ENCODE data around the gene SLC24A3. TPM values are rescaled to one million over a fixed set of nuclear protein-coding genes. Genes with fewer than 3 reads are reported as not detected.

SLC24A3 gene
- total and polyA plus RNA-seq, 2 experiments from 2014 or later = 0.81 to 2.5 TPM

DNA sequence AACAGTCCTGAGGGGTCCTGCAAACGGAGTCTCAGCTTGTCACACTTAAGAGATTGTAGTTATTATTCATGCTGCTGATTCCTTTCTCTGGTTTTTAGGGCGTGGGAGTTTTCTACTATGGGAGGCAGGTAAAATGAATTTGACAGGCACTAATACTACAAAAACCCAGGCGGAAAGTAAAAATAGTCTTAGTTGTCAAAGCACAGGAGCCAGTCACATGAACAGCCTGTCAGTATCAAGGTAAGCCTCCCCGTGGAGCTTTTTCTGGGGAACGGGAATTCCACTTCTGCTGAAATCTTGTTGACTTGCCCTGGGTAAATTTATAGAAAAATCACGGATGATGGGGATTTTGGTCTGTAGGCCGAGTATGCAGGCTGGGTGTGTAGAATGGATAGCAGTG, 79.8 kb downstream of the SLC24A3 start:
- Histone ChIP-seq H3K4me1 (ENCODE audit: insufficient read depth) (no peaks in the 10 kb centered on the region), H3K27ac (ENCODE audit: low read depth) (no peak overlapping the region), H3K9me2 (ENCODE audit: insufficient read depth) (peaks cover 2% of the 10 kb centered on the region; the same call in 1 of the 2 replicates), H2AFZ (no peak overlapping the region), H3K27me3 (ENCODE audit: insufficient read depth) (no peaks in the 10 kb centered on the region), H3K4me3 (no peak overlapping the region), H3K79me2 (replicated peaks; ENCODE audit: insufficient read depth) (no peaks in the 10 kb centered on the region), H3K36me3 (ENCODE audit: insufficient read depth) (no peaks in the 10 kb centered on the region), H4K20me1 (replicated peaks; ENCODE audit: insufficient read depth) (no peaks in the 10 kb centered on the region), H3K4me2 (no peak overlapping the region), H3F3A (replicated peaks; ENCODE audit: low read depth) (no peaks in the 10 kb centered on the region)
- no peaks in the 10 kb centered on the region for H3K27me3 Mint-ChIP-seq (ENCODE audit: insufficient read depth, low read depth, poor library complexity)
- DNase-seq (ENCODE audit: low spot score) (no peak), ATAC-seq (no peak)
- H3K36me3 Mint-ChIP-seq (ENCODE audit: low read depth) = no peaks in the 10 kb centered on the region; the same call in 2 of the 3 replicates
- no peaks in the 10 kb centered on the region; the same call in 2 of the 3 replicates for H3K9me3 Mint-ChIP-seq
- no peak overlapping the region for H3K27ac Mint-ChIP-seq
- TF ChIP-seq, protein P1, sequence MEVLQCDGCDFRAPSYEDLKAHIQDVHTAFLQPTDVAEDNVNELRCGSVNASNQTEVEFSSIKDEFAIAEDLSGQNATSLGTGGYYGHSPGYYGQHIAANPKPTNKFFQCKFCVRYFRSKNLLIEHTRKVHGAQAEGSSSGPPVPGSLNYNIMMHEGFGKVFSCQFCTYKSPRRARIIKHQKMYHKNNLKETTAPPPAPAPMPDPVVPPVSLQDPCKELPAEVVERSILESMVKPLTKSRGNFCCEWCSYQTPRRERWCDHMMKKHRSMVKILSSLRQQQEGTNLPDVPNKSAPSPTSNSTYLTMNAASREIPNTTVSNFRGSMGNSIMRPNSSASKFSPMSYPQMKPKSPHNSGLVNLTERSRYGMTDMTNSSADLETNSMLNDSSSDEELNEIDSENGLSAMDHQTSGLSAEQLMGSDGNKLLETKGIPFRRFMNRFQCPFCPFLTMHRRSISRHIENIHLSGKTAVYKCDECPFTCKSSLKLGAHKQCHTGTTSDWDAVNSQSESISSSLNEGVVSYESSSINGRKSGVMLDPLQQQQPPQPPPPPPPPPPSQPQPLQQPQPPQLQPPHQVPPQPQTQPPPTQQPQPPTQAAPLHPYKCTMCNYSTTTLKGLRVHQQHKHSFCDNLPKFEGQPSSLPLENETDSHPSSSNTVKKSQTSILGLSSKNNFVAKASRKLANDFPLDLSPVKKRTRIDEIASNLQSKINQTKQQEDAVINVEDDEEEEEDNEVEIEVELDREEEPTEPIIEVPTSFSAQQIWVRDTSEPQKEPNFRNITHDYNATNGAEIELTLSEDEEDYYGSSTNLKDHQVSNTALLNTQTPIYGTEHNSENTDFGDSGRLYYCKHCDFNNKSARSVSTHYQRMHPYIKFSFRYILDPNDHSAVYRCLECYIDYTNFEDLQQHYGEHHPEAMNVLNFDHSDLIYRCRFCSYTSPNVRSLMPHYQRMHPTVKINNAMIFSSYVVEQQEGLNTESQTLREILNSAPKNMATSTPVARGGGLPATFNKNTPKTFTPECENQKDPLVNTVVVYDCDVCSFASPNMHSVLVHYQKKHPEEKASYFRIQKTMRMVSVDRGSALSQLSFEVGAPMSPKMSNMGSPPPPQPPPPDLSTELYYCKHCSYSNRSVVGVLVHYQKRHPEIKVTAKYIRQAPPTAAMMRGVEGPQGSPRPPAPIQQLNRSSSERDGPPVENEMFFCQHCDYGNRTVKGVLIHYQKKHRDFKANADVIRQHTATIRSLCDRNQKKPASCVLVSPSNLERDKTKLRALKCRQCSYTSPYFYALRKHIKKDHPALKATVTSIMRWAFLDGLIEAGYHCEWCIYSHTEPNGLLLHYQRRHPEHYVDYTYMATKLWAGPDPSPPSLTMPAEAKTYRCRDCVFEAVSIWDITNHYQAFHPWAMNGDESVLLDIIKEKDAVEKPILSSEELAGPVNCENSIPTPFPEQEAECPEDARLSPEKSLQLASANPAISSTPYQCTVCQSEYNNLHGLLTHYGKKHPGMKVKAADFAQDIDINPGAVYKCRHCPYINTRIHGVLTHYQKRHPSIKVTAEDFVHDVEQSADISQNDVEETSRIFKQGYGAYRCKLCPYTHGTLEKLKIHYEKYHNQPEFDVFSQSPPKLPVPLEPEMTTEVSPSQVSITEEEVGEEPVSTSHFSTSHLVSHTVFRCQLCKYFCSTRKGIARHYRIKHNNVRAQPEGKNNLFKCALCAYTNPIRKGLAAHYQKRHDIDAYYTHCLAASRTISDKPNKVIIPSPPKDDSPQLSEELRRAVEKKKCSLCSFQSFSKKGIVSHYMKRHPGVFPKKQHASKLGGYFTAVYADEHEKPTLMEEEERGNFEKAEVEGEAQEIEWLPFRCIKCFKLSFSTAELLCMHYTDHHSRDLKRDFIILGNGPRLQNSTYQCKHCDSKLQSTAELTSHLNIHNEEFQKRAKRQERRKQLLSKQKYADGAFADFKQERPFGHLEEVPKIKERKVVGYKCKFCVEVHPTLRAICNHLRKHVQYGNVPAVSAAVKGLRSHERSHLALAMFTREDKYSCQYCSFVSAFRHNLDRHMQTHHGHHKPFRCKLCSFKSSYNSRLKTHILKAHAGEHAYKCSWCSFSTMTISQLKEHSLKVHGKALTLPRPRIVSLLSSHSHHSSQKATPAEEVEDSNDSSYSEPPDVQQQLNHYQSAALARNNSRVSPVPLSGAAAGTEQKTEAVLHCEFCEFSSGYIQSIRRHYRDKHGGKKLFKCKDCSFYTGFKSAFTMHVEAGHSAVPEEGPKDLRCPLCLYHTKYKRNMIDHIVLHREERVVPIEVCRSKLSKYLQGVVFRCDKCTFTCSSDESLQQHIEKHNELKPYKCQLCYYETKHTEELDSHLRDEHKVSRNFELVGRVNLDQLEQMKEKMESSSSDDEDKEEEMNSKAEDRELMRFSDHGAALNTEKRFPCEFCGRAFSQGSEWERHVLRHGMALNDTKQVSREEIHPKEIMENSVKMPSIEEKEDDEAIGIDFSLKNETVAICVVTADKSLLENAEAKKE (CRISPR knock-in tag; IDR thresholded peaks at IDR 0.05) = no peak
- H3K4me3 Mint-ChIP-seq = no peak overlapping the region
- H3K4me1 Mint-ChIP-seq = peaks cover 5% of the 10 kb centered on the region; the same call in 2 of the 3 replicates

- no peak overlapping the region for H3K27ac ChIP-seq (ENCODE audit: low read depth)
- no peak overlapping the region for H3K4me3 ChIP-seq
- no peaks in the 10 kb centered on the region for H3K79me2 ChIP-seq (replicated peaks; ENCODE audit: insufficient read depth)
- Mint-ChIP-seq H3K27me3 (ENCODE audit: insufficient read depth, low read depth, poor library complexity) (peaks cover 3% of the 10 kb centered on the region), H3K36me3 (ENCODE audit: low read depth) (peaks cover 4% of the 10 kb centered on the region; the same call in 1 of the 3 replicates), H3K9me3 (peaks cover 6% of the 10 kb centered on the region; the same call in 1 of the 3 replicates), H3K4me1 (peaks cover 9% of the 10 kb centered on the region; the same call in 2 of the 3 replicates), H3K27ac (no peak overlapping the region), H3K4me3 (no peak overlapping the region)
- H4K20me1 ChIP-seq (replicated peaks; ENCODE audit: insufficient read depth) = no peaks in the 10 kb centered on the region
- H3F3A ChIP-seq (replicated peaks; ENCODE audit: low read depth) = no peaks in the 10 kb centered on the region
- H3K9me2 ChIP-seq (ENCODE audit: insufficient read depth) = peaks cover 9% of the 10 kb centered on the region; the same call in 1 of the 2 replicates
- H3K36me3 ChIP-seq (ENCODE audit: insufficient read depth) = no peaks in the 10 kb centered on the region
- no peaks in the 10 kb centered on the region for H3K27me3 ChIP-seq (ENCODE audit: insufficient read depth)
- ATAC-seq (no peak), DNase-seq (ENCODE audit: low spot score) (no peak)
- H3K4me2 ChIP-seq = no peak overlapping the region
- no peak overlapping the region for H2AFZ ChIP-seq
- H3K4me1 ChIP-seq (ENCODE audit: insufficient read depth) = no peaks in the 10 kb centered on the region
- TF ChIP-seq, protein P1 (CRISPR knock-in tag; IDR thresholded peaks at IDR 0.05) = no peak
- TF ChIP-seq CREB1 (CRISPR knock-in tag; IDR thresholded peaks at IDR 0.05; ENCODE audit: low read depth) (no peak), EZH2phosphoT487 (IDR thresholded peaks at IDR 0.05; ENCODE audit: unreplicated experiment) (no peak), NANOG (IDR thresholded peaks at IDR 0.05; ENCODE audit: borderline replicate concordance) (no peak)
Observed at GRCh38 chr20:19295076-19295475, 82.6 kb downstream of the SLC24A3 start.
